Measurements from ENCODE around the gene PMPCB.

GRCh38 chr7:103348452-103348851 lies 51.2 kb downstream of the PMPCB start:
- TF ChIP-seq CTCF (IDR thresholded peaks at IDR 0.05), result no peak
- no peak for TF ChIP-seq POLR2A (IDR thresholded peaks at IDR 0.05)

Measured in testis (tissue), 2 donors.